Activated CD8-positive, alpha-beta T cell treated with anti-CD3 and anti-CD28 coated beads for 36 hours (primary cell): Measurements from ENCODE around the gene ACBD6. TPM values are rescaled to one million over a fixed set of nuclear protein-coding genes. Genes with fewer than 3 reads are reported as not detected.

Experiments
- ATAC-seq: fragments of 200-7000 bp; cut with Tn5 transposase; one replicate; pipeline ENCODE4 v1.10.0; 2021; ENCODE audit warnings: mild to moderate bottlenecking, moderate library complexity
- CTCF ChIA-PET: fragments of 350-600 bp; sonication (Branson Sonifier 250); formaldehyde crosslinking; loops from one replicate; lab custom pipeline; 2021; ENCODE audit warnings: antibody characterized with exemption; lab: Charles Lee
- POLR2A ChIA-PET: fragments of 350-600 bp; sonication (Branson Sonifier 250); formaldehyde crosslinking; loops from one replicate; lab custom pipeline; 2021; ENCODE audit warnings: antibody characterized with exemption; lab: Charles Lee
- DNase-seq: peaks from one replicate; pipeline ENCODE4 v3.0.0-alpha.2; 2020
- H3K27ac Mint-ChIP-seq: one replicate; pipeline ENCODE4 v1.8.0; 2021; ENCODE audit warnings: mild to moderate bottlenecking, mixed read lengths
- H3K27me3 Mint-ChIP-seq: one replicate; pipeline ENCODE4 v1.8.0; 2021; ENCODE audit warnings: mixed read lengths
- H3K36me3 Mint-ChIP-seq: one replicate; pipeline ENCODE4 v1.8.0; 2021; ENCODE audit warnings: low read depth, mixed read lengths
- H3K4me1 Mint-ChIP-seq: one replicate; pipeline ENCODE4 v1.8.0; 2021; ENCODE audit warnings: low read depth, mixed read lengths
- H3K4me3 Mint-ChIP-seq: one replicate; pipeline ENCODE4 v1.8.0; 2021; ENCODE audit warnings: mild to moderate bottlenecking, moderate library complexity, mixed read lengths
- H3K9me3 Mint-ChIP-seq: one replicate; pipeline ENCODE4 v1.8.0; 2021; ENCODE audit warnings: mixed read lengths
- CTCF ChIP-seq: fragments of 200-600 bp; IDR thresholded peaks from one replicate; pipeline ENCODE4 v1.8.0; 2022; ENCODE audit warnings: antibody characterized with exemption, mild to moderate bottlenecking
- intact Hi-C: fragments of 100-400 bp; cut with micrococcal nuclease; formaldehyde crosslinking; loops from one replicate; pipeline ENCODE4 v1.10.0; 2022
- total RNA-seq, 2 experiments: library from RNA; stranded (reverse); gene quantifications; one replicate each; pipeline ENCODE4 v1.2.3, GENCODE V29; 2021

ACBD6 gene
- total RNA-seq, 2 experiments from 2014 or later: 41.3 to 45.0 TPM

- H3K36me3 Mint-ChIP-seq: no peaks in the 10 kb centered on the region
- ATAC-seq (peak; percentile 56), DNase-seq (peak; percentile 24)
- peaks cover 8% of the 10 kb centered on the region for H3K4me1 Mint-ChIP-seq
- H3K4me3 Mint-ChIP-seq: no peak overlapping the region
- peaks cover 5% of the 10 kb centered on the region for H3K27me3 Mint-ChIP-seq
- no peak for TF ChIP-seq CTCF
- no peaks in the 10 kb centered on the region for H3K9me3 Mint-ChIP-seq
- intact Hi-C loops: no loop called here
- ChIA-PET POLR2A (no interaction called here), CTCF (interaction anchor here (0.8 to 1.6 kb wide), 2 partner anchors 8 to 24 kb away, joined by 3 read pairs; no protein-coding TSS in a partner anchor)
- H3K27ac Mint-ChIP-seq: no peak overlapping the region
Measured at GRCh38 chr1:180507795-180508724, 5.7 kb upstream of the ACBD6 start.

- DNase-seq: no peak
- intact Hi-C loops: no loop called here
- H3K9me3 Mint-ChIP-seq: no peaks in the 10 kb centered on the region
- no peak overlapping the region for H3K27ac Mint-ChIP-seq
- peaks cover 9% of the 10 kb centered on the region for H3K36me3 Mint-ChIP-seq
- CTCF ChIA-PET: interaction anchor here (1.0 to 6.9 kb wide), 3 partner anchors 8 to 660 kb away, joined by 3 to 78 read pairs (median 4); no protein-coding TSS in a partner anchor
- no peak for ATAC-seq
- peaks cover 14% of the 10 kb centered on the region for H3K4me1 Mint-ChIP-seq
- H3K27me3 Mint-ChIP-seq: no peaks in the 10 kb centered on the region
- POLR2A ChIA-PET: interaction anchor here (0.7 kb wide), 1 partner anchor 1923 kb away, joined by 3 read pairs; no protein-coding TSS in a partner anchor
- no peak overlapping the region for H3K4me3 Mint-ChIP-seq
- no peak for TF ChIP-seq CTCF
Measured at GRCh38 chr1:180505732-180506335, 3.5 kb upstream of the ACBD6 start.

GRCh38 chr1:180504186-180504585 is 1.8 kb upstream of the ACBD6 start:
- Mint-ChIP-seq H3K9me3 (no peaks in the 10 kb centered on the region), H3K36me3 (peaks cover 18% of the 10 kb centered on the region), H3K27me3 (no peaks in the 10 kb centered on the region), H3K27ac (no peak overlapping the region), H3K4me1 (peaks cover 22% of the 10 kb centered on the region), H3K4me3 (peak overlapping the region; percentile 2)
- ChIA-PET POLR2A (interaction anchor here (1.3 kb wide), 1 partner anchor 11 kb away, joined by 5 read pairs; no protein-coding TSS in a partner anchor), CTCF (interaction anchor here (3.6 to 6.9 kb wide), 2 partner anchors 10 to 22 kb away, joined by 18 to 78 read pairs; no protein-coding TSS in a partner anchor)
- TF ChIP-seq CTCF: no peak
- DNase-seq (no peak), ATAC-seq (no peak)
- intact Hi-C loops: no loop called here

GRCh38 chr1:180503280-180503862 is 994 bp upstream of the ACBD6 start:
- Mint-ChIP-seq H3K27ac (peak overlapping the region; percentile 97), H3K27me3 (no peaks in the 10 kb centered on the region), H3K36me3 (peaks cover 21% of the 10 kb centered on the region), H3K9me3 (no peaks in the 10 kb centered on the region), H3K4me1 (peaks cover 25% of the 10 kb centered on the region), H3K4me3 (peak overlapping the region; percentile 96)
- ChIA-PET CTCF (interaction anchor here (0.7 to 6.9 kb wide), 3 partner anchors 10 to 21 kb away, joined by 3 to 78 read pairs (median 18); no protein-coding TSS in a partner anchor), POLR2A (interaction anchor here (1.0 to 2.1 kb wide), 7 partner anchors 11 to 519 kb away, joined by 3 to 13 read pairs (median 3); no protein-coding TSS in a partner anchor)
- intact Hi-C loops: no loop called here
- DNase-seq (no peak), ATAC-seq (no peak)
- TF ChIP-seq CTCF: no peak
